NCI-H69 (cell line): Measurements from ENCODE around the gene MPLKIP.
"Not testable (repeated sequence)": the region's sequence is repeated elsewhere in the genome, so short reads cannot be mapped to it uniquely, and the experiment has no call there.

ENCODE experiments used
- DNase-seq: peaks from one replicate; lab custom pipeline; 2025; lab: John Stamatoyannopoulos, UW

The MPLKIP gene

GRCh38 chr7:40133561-40134427 lies 628 bp downstream of the MPLKIP start:
- DNase-seq = no peak

- no peak for DNase-seq
Observed at GRCh38 chr7:40122940-40123254, 11.5 kb downstream of the MPLKIP start.

GRCh38 chr7:40122100-40122939 lies 12.1 kb downstream of the MPLKIP start:
- not testable (repeated sequence) for DNase-seq

- no peak for DNase-seq
Observed at GRCh38 chr7:40120020-40120419, 14.4 kb downstream of the MPLKIP start.

- not testable (repeated sequence) for DNase-seq
Observed at GRCh38 chr7:40118201-40118600, 16.2 kb downstream of the MPLKIP start.

- DNase-seq = not testable (repeated sequence)
Observed at GRCh38 chr7:40117199-40117598, 17.2 kb downstream of the MPLKIP start.

- DNase-seq = no peak
Observed at GRCh38 chr7:40115936-40116335, 18.5 kb downstream of the MPLKIP start.

- no peak for DNase-seq
Observed at GRCh38 chr7:40105879-40106473, 28.4 kb downstream of the MPLKIP start.

- DNase-seq = no peak
Observed at GRCh38 chr7:40102897-40103296, 31.5 kb downstream of the MPLKIP start.

- no peak for DNase-seq
Observed at GRCh38 chr7:40101201-40101600, 33.2 kb downstream of the MPLKIP start.

GRCh38 chr7:40099837-40100236 lies 34.6 kb downstream of the MPLKIP start:
- DNase-seq = no peak

GRCh38 chr7:40098810-40099209 lies 35.6 kb downstream of the MPLKIP start:
- no peak for DNase-seq

- no peak for DNase-seq
Observed at GRCh38 chr7:40097728-40098127, 36.7 kb downstream of the MPLKIP start.

- no peak for DNase-seq
Observed at GRCh38 chr7:40095695-40096327, 38.6 kb downstream of the MPLKIP start.

- no peak for DNase-seq
Observed at GRCh38 chr7:40095230-40095629, 39.2 kb downstream of the MPLKIP start.

GRCh38 chr7:40093631-40094350 lies 40.6 kb downstream of the MPLKIP start:
- no peak for DNase-seq

- no peak for DNase-seq
Observed at GRCh38 chr7:40092182-40092581, 42.2 kb downstream of the MPLKIP start.

- no peak for DNase-seq
Observed at GRCh38 chr7:40077849-40078248, 56.6 kb downstream of the MPLKIP start.
